ENCODE results near the gene MRPL9. TPM values are rescaled to one million over a fixed set of nuclear protein-coding genes. Genes with fewer than 3 reads are reported as not detected.

Gene MRPL9
- total RNA-seq, 4 donors from 2014 or later: 31.3 to 92.4 (median 40.1) TPM

DNA sequence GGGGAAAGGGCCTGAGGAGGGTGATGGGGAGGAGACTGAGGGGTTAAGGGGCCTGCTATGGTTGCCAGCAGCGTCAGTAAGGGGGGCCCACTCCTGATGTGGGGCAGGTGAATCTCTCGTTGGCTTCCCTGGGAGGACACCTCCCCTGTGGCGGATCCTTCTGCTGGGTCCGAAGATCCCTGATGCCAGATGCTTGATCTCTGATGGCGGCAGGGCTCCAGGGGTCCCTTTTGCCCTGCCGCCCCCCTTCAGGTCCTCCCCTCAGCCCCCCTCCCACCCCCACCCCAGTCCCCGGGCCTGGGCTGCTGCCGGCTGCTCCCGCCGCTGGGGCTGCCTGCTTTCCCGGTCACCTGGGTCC lies 46.9 kb downstream of the MRPL9 start:
- no peaks in the 10 kb centered on the region for H3K36me3 ChIP-seq
- H3K4me1 ChIP-seq: peaks cover 0 to 36% (median under 1%) of the 10 kb centered on the region in 4 donors
- H3K4me3 ChIP-seq: no peak overlapping the region
- H3K27ac ChIP-seq: no peak overlapping the region
- H3K27me3 ChIP-seq: peaks cover 0 to 8% of the 10 kb centered on the region in 2 donors
- H3K9me3 ChIP-seq: no peaks in the 10 kb centered on the region
- TF ChIP-seq, protein P1, sequence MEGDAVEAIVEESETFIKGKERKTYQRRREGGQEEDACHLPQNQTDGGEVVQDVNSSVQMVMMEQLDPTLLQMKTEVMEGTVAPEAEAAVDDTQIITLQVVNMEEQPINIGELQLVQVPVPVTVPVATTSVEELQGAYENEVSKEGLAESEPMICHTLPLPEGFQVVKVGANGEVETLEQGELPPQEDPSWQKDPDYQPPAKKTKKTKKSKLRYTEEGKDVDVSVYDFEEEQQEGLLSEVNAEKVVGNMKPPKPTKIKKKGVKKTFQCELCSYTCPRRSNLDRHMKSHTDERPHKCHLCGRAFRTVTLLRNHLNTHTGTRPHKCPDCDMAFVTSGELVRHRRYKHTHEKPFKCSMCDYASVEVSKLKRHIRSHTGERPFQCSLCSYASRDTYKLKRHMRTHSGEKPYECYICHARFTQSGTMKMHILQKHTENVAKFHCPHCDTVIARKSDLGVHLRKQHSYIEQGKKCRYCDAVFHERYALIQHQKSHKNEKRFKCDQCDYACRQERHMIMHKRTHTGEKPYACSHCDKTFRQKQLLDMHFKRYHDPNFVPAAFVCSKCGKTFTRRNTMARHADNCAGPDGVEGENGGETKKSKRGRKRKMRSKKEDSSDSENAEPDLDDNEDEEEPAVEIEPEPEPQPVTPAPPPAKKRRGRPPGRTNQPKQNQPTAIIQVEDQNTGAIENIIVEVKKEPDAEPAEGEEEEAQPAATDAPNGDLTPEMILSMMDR (IDR thresholded peaks at IDR 0.05): no peak
- no peak for TF ChIP-seq POLR2A (IDR thresholded peaks at IDR 0.05)
- DNase-seq: no peak

DNA sequence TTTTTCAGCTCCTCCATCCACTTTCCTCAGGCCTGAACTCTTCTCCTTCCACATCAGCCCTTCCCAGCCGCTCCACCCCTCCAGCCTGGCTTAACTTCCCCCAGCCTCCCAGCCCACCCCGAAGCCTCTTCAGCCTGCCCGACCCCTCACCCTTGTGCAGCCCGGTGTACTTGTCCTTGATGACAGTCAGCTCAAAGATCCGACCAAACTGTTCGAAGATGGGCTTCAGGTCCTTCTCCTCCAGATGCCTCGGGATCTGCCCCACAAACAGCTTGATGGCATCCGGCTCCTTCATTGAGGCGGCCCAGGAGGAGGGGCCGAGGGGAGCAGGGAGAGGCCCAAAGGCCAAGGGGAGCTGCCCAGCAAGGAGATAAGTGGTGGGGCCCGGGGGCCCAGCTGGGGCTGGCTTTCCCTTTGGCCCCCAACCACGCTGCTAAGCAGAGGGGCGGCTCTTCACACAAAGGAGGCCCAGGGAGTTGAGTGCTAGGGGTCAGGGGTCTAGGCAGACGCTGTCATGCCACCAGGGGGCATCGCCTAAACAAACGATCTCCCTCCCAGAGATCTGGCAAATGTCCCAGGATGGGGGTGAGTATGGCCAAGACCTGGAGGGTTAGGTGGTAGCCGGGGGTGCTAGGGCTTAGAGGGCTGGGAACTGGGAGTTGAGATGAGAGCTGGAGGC lies 47.4 kb downstream of the MRPL9 start:
- Histone ChIP-seq H3K9me3 (no peaks in the 10 kb centered on the region), H3K4me3 (no peak overlapping the region), H3K36me3 (no peaks in the 10 kb centered on the region), H3K27me3 (peaks cover 0 to 8% of the 10 kb centered on the region in 2 donors), H3K4me1 (peaks cover 0 to 35% (median 0%) of the 10 kb centered on the region in 4 donors), H3K27ac (no peak overlapping the region)
- TF ChIP-seq, protein P1 (IDR thresholded peaks at IDR 0.05): no peak
- no peak for TF ChIP-seq POLR2A (IDR thresholded peaks at IDR 0.05)
- no peak for DNase-seq

- Histone ChIP-seq H3K27me3 (peaks cover 0 to 8% of the 10 kb centered on the region in 2 donors), H3K4me1 (peaks cover 0 to 28% (median 0%) of the 10 kb centered on the region in 4 donors), H3K36me3 (no peaks in the 10 kb centered on the region), H3K9me3 (no peaks in the 10 kb centered on the region), H3K4me3 (no peak overlapping the region), H3K27ac (no peak overlapping the region)
- TF ChIP-seq, protein P1 (IDR thresholded peaks at IDR 0.05): no peak
- no peak for DNase-seq
Measured at GRCh38 chr1:151714820-151715725, 48.2 kb downstream of the MRPL9 start.

DNA sequence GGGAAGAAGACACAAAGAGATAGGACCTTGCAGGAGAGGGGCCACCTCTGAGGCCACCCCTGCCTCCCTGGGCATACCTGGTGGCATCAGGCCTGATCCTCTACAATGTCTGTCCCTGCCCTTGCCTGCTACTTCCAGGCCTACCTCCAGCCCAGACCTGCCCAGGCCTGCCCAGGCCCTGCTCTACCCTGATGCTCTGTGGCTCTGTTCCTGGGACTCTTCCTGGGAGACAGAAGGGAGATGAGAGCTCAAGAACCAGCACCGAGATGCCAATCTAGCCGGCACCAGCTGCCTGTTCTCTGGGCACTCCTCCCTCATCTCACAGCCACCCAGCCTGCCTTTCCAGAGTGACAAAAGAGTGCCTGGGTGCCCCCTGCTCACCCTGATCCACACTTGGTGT lies 49.4 kb downstream of the MRPL9 start:
- H3K4me1 ChIP-seq: peaks cover 0 to 27% (median 0%) of the 10 kb centered on the region in 4 donors
- peaks cover 0 to 8% of the 10 kb centered on the region in 2 donors for H3K27me3 ChIP-seq
- no peak overlapping the region for H3K4me3 ChIP-seq
- H3K9me3 ChIP-seq: no peaks in the 10 kb centered on the region
- no peak overlapping the region for H3K27ac ChIP-seq
- no peaks in the 10 kb centered on the region for H3K36me3 ChIP-seq
- no peak for DNase-seq
- TF ChIP-seq POLR2A (IDR thresholded peaks at IDR 0.05): no peak
- TF ChIP-seq, protein P1 (IDR thresholded peaks at IDR 0.05): no peak

DNA sequence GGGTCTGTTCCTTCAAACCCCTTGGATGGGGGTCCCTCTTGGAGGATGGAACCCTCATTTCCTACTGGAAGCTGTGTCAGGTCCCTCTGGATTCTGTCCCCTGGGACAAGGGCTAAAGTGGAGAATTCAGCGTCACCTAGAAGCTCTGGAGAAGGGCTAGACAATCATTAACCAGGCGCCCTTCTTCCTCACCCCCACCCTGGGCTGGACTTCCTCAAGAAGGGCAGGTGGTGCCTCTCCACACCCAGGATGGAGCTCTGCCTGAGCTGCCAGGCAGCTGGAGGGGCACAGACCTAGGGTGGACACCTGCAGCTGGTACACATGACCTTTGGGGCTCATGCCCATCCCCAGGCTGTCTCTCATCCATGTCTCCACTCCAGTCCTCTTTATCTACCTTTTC lies 50.3 kb downstream of the MRPL9 start:
- H3K27ac ChIP-seq: peak overlapping the region in 2 of 4 donors; percentile 17 to 57
- H3K4me3 ChIP-seq: no peak overlapping the region
- no peaks in the 10 kb centered on the region for H3K9me3 ChIP-seq
- peak in 2 of 3 donors; percentile 71 to 81 for DNase-seq
- H3K36me3 ChIP-seq: no peaks in the 10 kb centered on the region
- H3K4me1 ChIP-seq: peaks cover 0 to 27% (median 0%) of the 10 kb centered on the region in 4 donors
- peaks cover 0 to 8% of the 10 kb centered on the region in 2 donors for H3K27me3 ChIP-seq
- TF ChIP-seq POLR2A (IDR thresholded peaks at IDR 0.05): no peak
- TF ChIP-seq, protein P1 (IDR thresholded peaks at IDR 0.05): no peak
